HG03342 (cell line): ENCODE data around the gene EBF3.

ENCODE experiments used
- ATAC-seq: cut with Tn5 transposase; IDR thresholded peaks from one replicate; pipeline ENCODE4 v1.9.1; 2021; ENCODE audit warnings: mild to moderate bottlenecking, moderate library complexity; ENCODE audit not compliant: unreplicated experiment

EBF3 gene

GRCh38 chr10:129914153-129914855, 49.8 kb downstream of the EBF3 start:
- no peak for ATAC-seq

- no peak for ATAC-seq
These were observed 50.9 kb downstream of the EBF3 start for GRCh38 chr10:129912986-129913695.

GRCh38 chr10:129912166-129912917, 51.7 kb downstream of the EBF3 start:
- no peak for ATAC-seq

DNA sequence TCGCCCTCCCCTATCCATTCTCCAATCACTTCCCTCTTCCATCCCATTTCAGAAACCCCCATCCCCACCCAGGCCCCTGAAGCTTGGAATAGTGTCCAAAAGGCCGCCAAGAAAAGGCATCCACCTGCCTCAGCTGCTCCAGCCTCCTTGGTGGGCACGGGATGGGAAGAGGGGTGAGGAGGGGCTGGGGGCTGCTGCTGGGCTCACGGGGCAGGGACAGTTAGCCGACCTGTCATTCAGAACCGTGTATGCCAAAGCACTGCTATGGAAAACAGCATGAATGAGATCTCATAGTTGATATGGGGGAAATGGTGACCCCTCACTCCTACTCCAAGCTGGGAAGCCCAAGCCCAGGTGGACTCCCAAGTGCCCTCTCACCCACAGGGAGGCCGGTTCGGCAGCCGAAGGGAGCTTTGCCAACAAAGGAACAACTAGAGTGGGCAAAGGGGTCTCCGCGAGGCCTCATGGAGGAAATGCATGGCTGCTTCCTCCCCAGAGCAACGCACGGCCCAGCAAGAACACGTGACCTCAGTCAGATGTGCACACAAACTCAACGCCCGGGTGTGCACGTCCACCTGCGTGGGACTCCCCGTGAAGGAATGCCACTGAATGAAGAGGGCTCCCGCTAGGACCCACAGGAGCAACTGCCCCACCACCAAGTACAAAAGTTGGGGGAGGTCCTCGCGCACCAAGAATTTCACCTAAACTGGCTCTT, 52.5 kb downstream of the EBF3 start:
- no peak for ATAC-seq

- no peak for ATAC-seq
These were observed 53.2 kb downstream of the EBF3 start for GRCh38 chr10:129910861-129911260.

DNA sequence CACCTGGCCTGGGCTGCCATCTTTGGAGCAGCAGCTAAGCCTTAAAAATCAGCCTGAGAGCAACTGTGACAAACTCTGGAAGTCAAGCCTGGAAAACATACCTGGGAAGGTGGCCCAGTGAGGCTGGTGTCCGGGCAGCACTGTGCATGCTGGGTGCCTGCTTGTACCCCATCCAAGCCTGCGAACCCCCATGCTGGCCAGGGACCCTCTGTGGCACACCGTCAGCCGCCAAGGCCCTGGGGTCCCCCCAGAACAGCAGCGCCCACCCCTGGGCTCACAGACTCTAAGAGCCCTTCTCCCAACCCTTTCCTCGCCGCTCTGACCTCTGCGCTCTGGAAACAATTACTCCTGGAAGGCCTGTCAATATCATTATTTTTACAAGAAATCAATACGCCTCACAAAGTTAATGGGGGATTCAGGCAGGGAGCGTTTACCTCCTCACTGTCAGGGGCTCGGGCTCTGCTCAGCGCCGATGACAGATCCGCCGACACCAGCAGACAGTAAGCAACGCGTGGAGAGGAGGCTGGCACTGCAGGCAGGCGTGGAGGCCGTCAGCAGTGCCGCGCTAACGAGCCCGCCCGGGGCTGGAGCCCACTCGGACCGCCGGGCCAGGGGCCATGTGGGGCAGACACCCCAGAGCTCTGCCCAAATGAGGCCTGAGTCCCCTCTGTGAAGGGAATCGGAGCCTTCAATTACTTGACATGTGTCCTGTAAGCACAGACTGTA, 54.4 kb downstream of the EBF3 start:
- no peak for ATAC-seq

GRCh38 chr10:129909080-129909479, 55.0 kb downstream of the EBF3 start:
- ATAC-seq: no peak

DNA sequence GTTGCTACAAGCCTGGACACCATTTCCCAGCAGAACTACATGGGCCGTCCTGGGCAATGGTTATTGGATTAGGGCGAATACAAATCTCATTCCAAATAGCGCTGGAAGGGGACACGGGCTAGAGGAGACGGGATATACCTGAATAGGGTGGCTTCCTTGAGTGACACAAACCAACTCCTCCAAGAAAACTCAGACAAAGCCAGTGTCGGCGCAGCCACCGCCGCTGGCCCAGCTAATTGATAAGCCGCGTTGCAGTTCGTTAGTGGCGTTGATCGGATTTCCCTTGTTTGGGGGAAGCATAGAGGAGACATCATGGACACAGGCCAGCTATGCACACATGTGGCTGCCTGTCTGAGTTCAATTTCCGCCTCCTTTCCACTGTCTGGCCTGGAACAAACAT, 55.7 kb downstream of the EBF3 start:
- no peak for ATAC-seq

DNA sequence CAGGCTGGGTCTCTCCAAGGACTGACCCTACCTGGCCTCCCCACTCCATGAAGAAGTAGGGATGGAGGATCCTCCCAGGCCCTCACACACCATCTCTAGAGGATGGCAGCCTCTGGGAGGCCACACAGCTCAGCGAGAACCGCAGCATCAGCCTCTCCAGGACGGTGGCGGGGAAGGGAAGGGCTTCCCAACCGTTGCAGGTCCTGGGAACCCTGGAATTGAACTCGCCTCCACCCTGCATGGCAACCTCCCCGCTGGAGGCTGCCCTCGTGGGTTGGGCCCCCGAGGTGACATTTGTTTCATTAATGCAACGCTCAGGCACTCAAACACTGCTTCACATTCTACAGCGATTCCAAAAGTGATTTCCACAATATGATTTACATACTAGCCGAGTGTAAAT, 58.5 kb downstream of the EBF3 start:
- no peak for ATAC-seq

DNA sequence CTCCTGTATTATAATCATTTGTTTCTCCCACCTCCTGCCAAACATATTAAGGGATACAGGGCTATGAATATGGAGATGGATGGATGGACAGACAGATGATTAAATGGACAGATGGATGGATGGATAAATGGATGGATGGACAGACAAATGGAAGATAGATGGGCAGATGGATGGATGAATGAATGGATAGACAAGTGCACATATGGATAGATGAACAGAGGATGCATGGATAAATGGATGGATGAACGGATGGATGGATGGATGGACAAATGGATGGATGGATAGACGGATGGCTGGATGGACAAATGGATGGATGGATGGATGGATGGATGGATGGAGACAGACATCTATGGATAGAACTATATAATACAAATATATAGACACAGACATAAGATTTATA, 59.8 kb downstream of the EBF3 start:
- no peak for ATAC-seq

DNA sequence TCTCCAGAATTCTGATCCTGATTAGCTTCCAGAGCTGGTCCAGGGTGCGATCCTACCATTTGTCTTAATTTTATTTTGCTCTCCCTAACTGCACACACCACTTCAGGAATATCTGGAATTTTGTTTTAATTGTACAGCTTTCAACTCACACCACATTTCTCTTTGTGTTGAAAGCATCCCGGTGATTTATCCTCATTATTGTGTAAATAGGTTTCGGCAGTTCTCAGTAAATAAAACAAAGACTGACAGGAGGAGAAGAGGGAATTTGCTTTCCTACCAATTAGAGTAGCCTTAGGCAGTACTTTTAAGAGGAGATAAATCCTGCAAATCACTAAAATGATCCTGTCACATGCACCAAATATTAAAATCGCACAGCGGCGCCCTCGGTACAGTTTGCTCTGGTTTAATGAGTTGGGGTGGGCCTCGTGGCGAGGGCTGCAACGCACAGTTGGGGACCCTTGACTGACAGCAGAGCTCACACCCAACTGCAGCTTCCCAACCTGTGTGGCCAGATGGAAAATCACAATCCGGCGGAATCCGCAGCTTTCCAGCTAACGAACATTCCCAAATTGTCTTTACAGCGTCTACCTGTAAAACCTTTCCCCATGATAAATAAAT, 62.6 kb downstream of the EBF3 start:
- no peak for ATAC-seq

- ATAC-seq: no peak
These were observed 63.2 kb downstream of the EBF3 start for GRCh38 chr10:129900825-129901224.

GRCh38 chr10:129899276-129900130, 64.6 kb downstream of the EBF3 start:
- ATAC-seq: no peak

DNA sequence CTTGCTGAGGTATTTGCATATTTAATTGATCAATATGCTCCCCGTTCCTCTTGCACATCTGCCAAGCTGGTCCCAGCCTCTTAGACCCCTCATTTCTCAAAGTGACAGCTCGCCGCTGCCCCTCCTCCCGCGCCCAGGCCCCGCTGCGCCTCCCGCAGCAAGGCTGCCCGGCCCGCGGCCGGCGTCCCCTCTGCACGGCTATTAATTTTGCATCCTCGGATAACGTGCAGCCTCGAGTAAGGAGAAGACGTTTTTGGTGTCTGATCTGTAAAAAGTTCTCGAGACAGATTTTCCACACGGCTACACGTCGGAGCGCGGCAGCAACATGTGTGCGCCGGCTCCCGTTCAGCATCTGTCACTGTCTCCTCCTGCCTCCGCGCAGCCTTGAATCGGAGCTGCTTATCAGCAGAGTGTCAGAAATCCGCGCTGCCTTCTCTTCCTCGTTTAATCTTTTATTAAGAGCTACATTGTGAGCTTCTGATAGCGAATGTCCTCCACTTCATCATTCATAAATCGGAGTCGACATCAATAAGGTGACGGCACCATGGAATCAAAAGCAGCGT, 65.3 kb downstream of the EBF3 start:
- ATAC-seq: no peak

DNA sequence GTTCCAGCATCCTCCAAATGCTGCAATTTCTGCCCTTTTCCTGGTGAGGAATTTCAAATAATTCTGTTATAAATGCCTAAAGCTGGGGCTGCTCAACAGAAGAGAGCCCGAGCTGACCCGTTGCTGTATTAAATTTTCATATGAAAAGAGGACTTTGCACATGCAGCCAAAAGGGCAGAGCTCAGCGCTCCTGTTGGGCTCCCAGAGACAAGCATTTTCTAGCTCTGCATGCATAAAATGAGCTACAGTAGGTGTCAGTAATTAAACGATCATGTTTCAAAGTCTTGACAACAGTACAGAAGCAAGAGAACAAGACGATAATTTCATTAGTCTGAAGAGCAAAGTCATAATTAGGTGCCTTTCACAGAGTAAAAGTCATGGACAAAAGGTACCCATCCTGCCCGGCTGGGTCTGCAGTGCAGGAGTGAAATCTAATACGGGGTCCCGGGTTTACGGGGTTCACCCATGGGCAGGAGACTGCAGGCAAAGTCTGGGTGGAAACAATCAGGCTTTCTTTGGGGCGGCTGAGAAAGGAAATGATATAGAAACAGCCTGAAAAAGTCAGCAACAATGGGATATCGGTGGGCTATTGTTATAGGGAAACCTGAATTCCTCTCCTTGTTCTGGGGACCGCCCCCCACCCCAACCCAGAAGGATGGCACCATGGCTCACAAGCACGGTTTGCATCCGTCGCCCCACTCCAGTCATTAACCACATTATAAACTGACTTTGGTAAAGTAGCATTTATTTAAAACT, 66.0 kb downstream of the EBF3 start:
- no peak for ATAC-seq

GRCh38 chr10:129896860-129897200, 67.2 kb downstream of the EBF3 start:
- ATAC-seq: no peak

GRCh38 chr10:129896136-129896859, 67.8 kb downstream of the EBF3 start:
- ATAC-seq: no peak

- no peak for ATAC-seq
These were observed 68.3 kb downstream of the EBF3 start for GRCh38 chr10:129895811-129896135.
